Type B pancreatic cell (in vitro differentiated cells): ENCODE measurements around the gene CASZ1. TPM values are rescaled to one million over a fixed set of nuclear protein-coding genes. Genes with fewer than 3 reads are reported as not detected.

Experiments
- DNase-seq: peaks from one replicate; pipeline ENCODE4 v3.0.0; 2021; ENCODE audit warnings: mixed read lengths; ENCODE audit not compliant: unreplicated experiment; ENCODE audit errors: extremely low spot score
- H3K27ac Mint-ChIP-seq: 2 replicates; pipeline ENCODE4 v1.8.0; 2021; ENCODE audit warnings: mild to moderate bottlenecking, mixed read lengths
- H3K27me3 Mint-ChIP-seq: 2 replicates; pipeline ENCODE4 v1.8.0; 2021; ENCODE audit warnings: mixed read lengths
- H3K36me3 Mint-ChIP-seq: 2 replicates; pipeline ENCODE4 v1.8.0; 2021; ENCODE audit warnings: mixed read lengths
- H3K4me1 Mint-ChIP-seq: one replicate; pipeline ENCODE4 v1.8.0; 2021; ENCODE audit warnings: mixed read lengths; ENCODE audit not compliant: unreplicated experiment
- H3K4me3 Mint-ChIP-seq: 2 replicates; pipeline ENCODE4 v1.8.0; 2021; ENCODE audit warnings: mild to moderate bottlenecking, mixed read lengths
- H3K9me3 Mint-ChIP-seq: 2 replicates; pipeline ENCODE4 v1.8.0; 2021; ENCODE audit warnings: mixed read lengths
- total RNA-seq: library from RNA; stranded (reverse); gene quantifications from 2 replicates; pipeline ENCODE4 v1.2.1, GENCODE V29; 2021; ENCODE audit warnings: low replicate concordance
- TF ChIP-seq, protein P1 (sequence below): fragments of 200-600 bp; sonication (generic); conservative IDR thresholded peaks from 2 replicates; pipeline ENCODE4 v1.5.0; 2021; ENCODE audit warnings: antibody characterized with exemption, mild to moderate bottlenecking

CASZ1 gene
- total RNA-seq, 1 donor from 2014 or later, result 15.7 TPM

DNA sequence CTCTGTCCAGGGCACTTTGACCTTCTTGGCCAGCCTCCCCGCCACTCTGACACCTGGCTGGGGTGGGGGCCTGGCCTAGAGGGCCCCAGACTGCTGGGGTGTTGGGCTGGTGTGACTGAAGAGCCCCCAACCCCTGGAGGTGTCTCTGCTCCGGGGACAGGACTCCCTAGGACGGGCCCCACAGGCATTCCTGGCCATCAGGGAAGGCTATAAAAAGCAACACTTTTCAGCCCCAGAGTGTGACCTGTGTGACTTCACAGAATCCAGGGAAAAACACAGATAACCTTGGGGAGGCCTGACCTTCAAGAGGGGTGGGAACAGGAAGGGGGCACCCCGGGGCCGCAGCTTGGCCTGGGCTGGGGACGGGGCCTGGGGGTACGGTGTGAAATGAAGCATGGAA, 24.0 kb upstream of the CASZ1 start:
- peaks cover 8% of the 10 kb centered on the region for H3K27me3 Mint-ChIP-seq
- no peaks in the 10 kb centered on the region for H3K4me1 Mint-ChIP-seq
- H3K9me3 Mint-ChIP-seq, result no peaks in the 10 kb centered on the region
- H3K27ac Mint-ChIP-seq, result no peak overlapping the region
- H3K4me3 Mint-ChIP-seq, result no peak overlapping the region
- TF ChIP-seq, protein P1, sequence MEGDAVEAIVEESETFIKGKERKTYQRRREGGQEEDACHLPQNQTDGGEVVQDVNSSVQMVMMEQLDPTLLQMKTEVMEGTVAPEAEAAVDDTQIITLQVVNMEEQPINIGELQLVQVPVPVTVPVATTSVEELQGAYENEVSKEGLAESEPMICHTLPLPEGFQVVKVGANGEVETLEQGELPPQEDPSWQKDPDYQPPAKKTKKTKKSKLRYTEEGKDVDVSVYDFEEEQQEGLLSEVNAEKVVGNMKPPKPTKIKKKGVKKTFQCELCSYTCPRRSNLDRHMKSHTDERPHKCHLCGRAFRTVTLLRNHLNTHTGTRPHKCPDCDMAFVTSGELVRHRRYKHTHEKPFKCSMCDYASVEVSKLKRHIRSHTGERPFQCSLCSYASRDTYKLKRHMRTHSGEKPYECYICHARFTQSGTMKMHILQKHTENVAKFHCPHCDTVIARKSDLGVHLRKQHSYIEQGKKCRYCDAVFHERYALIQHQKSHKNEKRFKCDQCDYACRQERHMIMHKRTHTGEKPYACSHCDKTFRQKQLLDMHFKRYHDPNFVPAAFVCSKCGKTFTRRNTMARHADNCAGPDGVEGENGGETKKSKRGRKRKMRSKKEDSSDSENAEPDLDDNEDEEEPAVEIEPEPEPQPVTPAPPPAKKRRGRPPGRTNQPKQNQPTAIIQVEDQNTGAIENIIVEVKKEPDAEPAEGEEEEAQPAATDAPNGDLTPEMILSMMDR, result no peak
- no peaks in the 10 kb centered on the region for H3K36me3 Mint-ChIP-seq
- DNase-seq, result no peak

DNA sequence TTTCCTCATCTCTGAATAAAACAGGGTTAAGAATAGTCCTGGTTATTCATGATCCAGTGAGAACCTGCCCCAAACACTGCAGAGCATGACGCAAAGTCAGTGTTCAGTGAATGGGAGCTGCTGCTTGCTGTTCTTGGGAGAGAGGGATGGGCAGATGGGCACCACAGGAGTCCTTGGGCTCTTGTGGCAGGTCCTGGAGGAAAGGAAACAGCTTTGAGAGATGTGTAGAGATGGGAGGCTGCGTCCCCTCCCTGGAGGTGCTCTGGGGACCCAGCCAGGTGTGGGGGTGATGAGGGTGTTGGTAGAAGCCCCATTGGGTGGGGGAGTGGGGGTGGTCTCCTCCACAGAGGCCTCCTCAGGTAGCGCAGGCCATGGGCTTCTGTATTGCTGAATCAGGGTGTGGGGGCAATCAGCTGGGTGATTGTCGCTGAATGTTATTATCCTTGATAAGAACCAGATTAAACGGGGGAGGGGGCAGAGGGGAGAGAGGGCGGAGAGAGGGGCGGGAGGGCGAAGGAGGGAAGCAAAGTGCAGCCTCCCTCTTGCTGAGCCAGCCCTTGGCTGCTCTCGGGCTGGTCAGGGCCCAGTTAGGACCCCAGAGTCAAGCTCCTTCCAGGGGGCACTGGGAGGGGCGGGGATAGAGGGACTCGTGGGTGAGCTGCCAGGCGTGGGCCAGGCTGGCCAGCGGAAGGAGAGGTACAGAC, 22.9 kb upstream of the CASZ1 start:
- DNase-seq, result no peak
- H3K4me1 Mint-ChIP-seq, result peaks cover 6% of the 10 kb centered on the region
- H3K27me3 Mint-ChIP-seq, result peaks cover 10% of the 10 kb centered on the region
- H3K36me3 Mint-ChIP-seq, result no peaks in the 10 kb centered on the region
- no peak overlapping the region for H3K4me3 Mint-ChIP-seq
- no peaks in the 10 kb centered on the region for H3K9me3 Mint-ChIP-seq
- H3K27ac Mint-ChIP-seq, result no peak overlapping the region
- TF ChIP-seq, protein P1, result no peak

DNA sequence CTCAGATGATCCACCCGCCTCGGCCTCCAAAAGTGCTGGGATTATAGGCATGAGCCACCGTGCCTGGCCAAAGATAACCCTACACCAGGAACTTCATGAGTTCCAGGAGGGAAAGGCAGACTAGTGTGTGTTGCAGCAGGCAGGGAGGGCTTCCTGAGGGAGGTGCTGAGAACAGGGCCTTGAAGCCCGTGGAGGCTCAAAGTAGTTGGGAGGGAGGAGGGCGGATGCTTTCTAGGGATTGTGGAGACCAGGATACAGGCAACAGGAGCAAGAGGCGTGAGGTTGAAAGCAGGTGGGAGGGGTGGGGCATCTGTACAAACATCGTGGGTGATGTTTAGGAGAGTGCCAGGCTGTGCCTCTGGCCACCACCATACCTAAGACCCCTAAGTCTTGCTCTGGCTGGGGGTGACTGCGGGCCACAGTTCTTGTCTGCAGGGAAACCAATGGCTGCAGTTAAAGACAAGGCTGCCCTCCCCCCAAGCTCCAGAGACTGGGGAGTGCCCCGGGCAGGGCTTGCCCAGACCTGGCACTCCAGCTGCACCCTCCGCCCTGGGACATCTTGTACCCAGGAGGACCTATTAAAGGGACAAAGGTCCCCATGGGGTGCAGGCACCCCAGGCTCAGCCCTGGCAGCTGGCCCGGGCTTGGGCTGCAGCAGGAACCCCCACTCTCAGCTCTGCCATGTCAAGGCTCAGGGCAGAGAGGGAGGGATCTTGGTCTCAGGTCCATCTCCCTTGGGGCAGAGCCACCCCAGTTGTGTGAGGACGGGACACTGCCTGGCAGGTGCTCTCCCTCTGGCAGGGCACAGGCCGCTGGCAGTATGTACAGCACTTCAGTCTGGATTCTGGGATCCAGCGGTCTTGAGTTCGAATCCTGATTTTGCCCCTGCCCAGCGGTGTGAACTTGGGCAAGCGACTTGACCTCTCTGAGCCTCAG, 22.1 kb upstream of the CASZ1 start:
- no peak overlapping the region for H3K27ac Mint-ChIP-seq
- TF ChIP-seq, protein P1, result no peak
- DNase-seq, result no peak
- no peaks in the 10 kb centered on the region for H3K36me3 Mint-ChIP-seq
- no peaks in the 10 kb centered on the region for H3K9me3 Mint-ChIP-seq
- H3K4me1 Mint-ChIP-seq, result peaks cover 6% of the 10 kb centered on the region
- peaks cover 10% of the 10 kb centered on the region for H3K27me3 Mint-ChIP-seq
- H3K4me3 Mint-ChIP-seq, result no peak overlapping the region

DNA sequence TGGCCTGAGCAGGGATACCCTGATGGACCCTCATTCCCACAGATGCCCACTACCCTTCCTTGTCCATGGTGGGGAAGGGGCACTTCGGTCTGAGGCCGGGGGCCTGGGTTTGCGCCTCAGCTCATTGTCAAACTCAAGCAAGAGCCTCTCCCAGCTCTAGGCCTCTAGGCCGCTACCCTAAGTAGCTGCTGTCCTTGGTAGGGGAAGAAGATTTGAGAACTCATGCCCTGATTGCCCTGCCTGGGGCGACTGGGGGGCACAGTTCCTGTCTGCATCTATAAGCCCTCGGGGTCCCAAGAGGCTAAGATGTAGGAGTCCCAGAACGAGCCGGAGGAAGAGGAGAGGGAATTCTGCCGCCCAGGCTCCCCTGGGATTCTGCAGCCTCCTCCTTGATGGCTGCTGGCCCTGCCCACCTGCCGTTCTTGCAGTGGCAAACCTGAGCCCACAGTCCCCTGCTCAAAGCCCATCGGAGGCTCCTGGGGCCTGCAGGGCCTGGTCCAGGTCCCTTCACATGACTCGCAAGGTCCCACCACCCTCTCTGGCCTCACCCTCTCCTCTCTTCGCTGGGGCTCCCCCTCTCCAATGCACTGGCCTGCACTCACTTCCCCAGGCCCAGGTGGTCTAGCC, 20.4 kb upstream of the CASZ1 start:
- H3K27me3 Mint-ChIP-seq, result peaks cover 5% of the 10 kb centered on the region
- TF ChIP-seq, protein P1, result no peak
- no peak for DNase-seq
- no peak overlapping the region for H3K27ac Mint-ChIP-seq
- no peak overlapping the region for H3K4me3 Mint-ChIP-seq
- peaks cover 6% of the 10 kb centered on the region for H3K4me1 Mint-ChIP-seq
- no peaks in the 10 kb centered on the region for H3K9me3 Mint-ChIP-seq
- H3K36me3 Mint-ChIP-seq, result no peaks in the 10 kb centered on the region

DNA sequence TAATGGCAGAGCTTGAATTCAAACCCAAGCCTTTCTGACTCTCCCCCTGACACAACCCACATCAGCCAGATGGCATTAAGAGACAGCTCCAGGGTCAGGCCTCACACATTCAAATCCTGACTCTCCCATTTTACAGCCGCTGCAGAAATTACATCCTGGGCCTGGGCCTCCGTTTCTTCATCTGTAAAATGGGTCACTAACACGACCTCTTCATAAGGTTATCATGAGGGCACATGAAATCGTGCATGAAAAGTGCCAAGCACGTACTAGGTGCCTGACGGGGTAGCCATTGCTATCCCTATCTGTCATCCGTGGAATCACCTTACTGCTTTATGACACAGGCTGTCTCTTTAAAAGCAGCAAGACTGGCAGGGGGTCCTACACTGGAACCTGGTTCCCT, 19.8 kb upstream of the CASZ1 start:
- Mint-ChIP-seq H3K4me3 (no peak overlapping the region), H3K4me1 (peaks cover 6% of the 10 kb centered on the region), H3K9me3 (no peaks in the 10 kb centered on the region), H3K36me3 (no peaks in the 10 kb centered on the region), H3K27ac (no peak overlapping the region), H3K27me3 (peaks cover 6% of the 10 kb centered on the region)
- no peak for DNase-seq
- TF ChIP-seq, protein P1, result no peak
